HG02970 (cell line): ENCODE measurements around the gene TNFRSF14.

Experiments
- ATAC-seq: cut with Tn5 transposase; IDR thresholded peaks from one replicate; pipeline ENCODE4 v1.9.1; 2021; ENCODE audit warnings: mild to moderate bottlenecking, moderate library complexity, moderate number of reproducible peaks; ENCODE audit not compliant: unreplicated experiment, low FRiP score

TNFRSF14 gene

DNA sequence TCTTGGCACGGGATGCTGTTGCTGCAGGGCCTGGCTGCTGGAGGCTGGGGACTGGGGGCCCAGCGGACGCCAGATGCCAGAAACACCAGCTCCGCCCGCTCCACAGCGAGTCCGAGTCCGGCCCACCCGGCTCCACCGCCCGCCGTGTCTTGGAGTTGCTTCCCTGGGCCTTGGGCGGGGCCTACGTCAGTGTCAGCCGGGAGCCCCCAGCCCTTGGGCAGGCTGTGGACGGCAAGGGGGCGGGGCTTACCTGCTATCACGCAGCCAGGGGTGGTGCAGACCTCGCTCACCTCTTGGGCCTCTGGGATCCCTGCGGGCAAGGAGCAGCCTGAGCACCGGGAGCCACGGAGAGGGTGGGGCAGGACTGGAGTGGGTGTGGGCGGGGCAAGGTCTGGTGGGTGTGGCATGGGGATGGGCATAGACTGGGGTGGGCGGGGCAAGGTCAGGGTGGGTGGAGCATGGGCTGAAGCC, 54.9 kb downstream of the TNFRSF14 start:
- no peak for ATAC-seq

GRCh38 chr1:2611621-2612437, 55.7 kb downstream of the TNFRSF14 start:
- no peak for ATAC-seq

- ATAC-seq, result no peak
Measured at GRCh38 chr1:2612591-2613365, 56.6 kb downstream of the TNFRSF14 start.
